ENCODE measurements around the gene FOXP2.

FOXP2 gene

DNA sequence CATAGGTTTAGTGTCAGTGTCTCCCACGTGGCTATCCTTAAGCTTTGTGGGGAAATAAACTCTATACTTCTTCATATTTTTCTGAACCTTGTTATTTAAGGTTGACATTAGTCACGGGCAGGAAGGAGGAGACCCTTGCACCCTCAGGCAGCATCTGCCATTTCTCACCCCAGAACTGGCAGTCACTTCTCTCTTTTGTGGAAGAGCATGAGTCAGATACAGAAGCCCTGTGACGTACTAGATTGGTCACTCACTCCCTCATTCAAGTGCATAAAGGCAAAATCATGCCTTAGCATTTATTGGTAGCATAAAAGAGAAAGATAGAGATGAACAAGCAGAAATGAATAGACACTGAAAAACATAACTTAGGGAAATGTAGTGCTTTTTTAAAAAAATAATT, 301.3 kb downstream of the FOXP2 start:
- DNase-seq (ENCODE audit: low read depth in 2 of 2), result no peak

- no peak for DNase-seq (ENCODE audit: low read depth in 2 of 2)
Measured at GRCh38 chr7:114718861-114719260, 304.2 kb downstream of the FOXP2 start.

- DNase-seq (ENCODE audit: low read depth in 2 of 2), result peak; percentile 8 to 13
Measured at GRCh38 chr7:114720725-114721124, 306.1 kb downstream of the FOXP2 start.

GRCh38 chr7:114722562-114722961, 307.9 kb downstream of the FOXP2 start:
- DNase-seq (ENCODE audit: low read depth in 2 of 2), result no peak

- no peak for DNase-seq (ENCODE audit: low read depth in 2 of 2)
Measured at GRCh38 chr7:114723308-114723707, 308.7 kb downstream of the FOXP2 start.

GRCh38 chr7:114740095-114740494, 325.5 kb downstream of the FOXP2 start:
- DNase-seq (ENCODE audit: low read depth in 2 of 2), result no peak

- DNase-seq (ENCODE audit: low read depth in 2 of 2), result no peak
Measured at GRCh38 chr7:114740941-114741340, 326.3 kb downstream of the FOXP2 start.

DNA sequence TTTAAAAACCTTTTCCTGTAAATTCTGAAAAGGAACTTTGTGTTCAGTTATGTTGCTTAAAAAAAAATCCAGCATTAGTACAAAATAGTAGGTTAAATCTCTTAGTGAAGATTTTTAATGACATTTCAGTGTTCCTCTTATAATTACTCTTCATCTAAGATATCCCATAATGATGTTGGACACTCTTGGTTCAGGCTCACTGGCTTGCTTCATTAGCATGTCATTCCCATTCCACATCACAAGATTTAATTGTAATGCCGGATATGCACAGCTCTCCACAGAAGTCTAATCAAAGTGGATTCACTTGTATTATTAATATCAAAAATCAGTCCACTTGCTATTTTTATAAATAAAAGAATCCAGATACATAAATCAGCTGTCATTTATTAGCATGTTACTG, 327.3 kb downstream of the FOXP2 start:
- DNase-seq (ENCODE audit: low read depth in 2 of 2), result no peak
